ENCODE measurements around the gene LEFTY1.

Gene LEFTY1

DNA sequence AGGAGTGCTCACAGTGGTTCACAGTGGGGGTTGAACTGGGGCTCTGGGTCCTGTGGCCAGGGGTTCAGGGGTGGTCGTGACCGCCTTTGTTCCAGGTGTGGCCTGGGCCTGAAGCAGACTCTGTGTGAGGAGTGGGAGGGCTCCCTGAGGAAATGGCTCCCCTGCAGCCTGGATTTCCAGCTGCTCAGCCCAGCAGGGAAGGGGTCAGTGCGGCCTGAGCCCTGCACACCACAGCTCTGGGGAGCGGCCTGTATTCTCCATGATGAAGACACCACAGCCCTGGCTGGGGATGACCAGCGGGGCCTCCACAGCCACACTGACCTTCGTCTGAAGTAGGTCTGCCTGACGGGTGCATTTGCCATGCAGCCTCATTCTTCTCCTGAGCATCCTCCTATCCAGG lies 18.4 kb upstream of the LEFTY1 start:
- intact Hi-C loops (cut with DNase I; ENCODE audit: low total_unique reads), result no loop called here
- DNase-seq, result no peak
- TF ChIP-seq, protein P1, sequence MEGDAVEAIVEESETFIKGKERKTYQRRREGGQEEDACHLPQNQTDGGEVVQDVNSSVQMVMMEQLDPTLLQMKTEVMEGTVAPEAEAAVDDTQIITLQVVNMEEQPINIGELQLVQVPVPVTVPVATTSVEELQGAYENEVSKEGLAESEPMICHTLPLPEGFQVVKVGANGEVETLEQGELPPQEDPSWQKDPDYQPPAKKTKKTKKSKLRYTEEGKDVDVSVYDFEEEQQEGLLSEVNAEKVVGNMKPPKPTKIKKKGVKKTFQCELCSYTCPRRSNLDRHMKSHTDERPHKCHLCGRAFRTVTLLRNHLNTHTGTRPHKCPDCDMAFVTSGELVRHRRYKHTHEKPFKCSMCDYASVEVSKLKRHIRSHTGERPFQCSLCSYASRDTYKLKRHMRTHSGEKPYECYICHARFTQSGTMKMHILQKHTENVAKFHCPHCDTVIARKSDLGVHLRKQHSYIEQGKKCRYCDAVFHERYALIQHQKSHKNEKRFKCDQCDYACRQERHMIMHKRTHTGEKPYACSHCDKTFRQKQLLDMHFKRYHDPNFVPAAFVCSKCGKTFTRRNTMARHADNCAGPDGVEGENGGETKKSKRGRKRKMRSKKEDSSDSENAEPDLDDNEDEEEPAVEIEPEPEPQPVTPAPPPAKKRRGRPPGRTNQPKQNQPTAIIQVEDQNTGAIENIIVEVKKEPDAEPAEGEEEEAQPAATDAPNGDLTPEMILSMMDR (IDR thresholded peaks at IDR 0.05), result no peak
- Histone ChIP-seq H3K36me3 (no peaks in the 10 kb centered on the region), H3K27me3 (no peaks in the 10 kb centered on the region), H3K27ac (no peak overlapping the region), H3K9me3 (no peaks in the 10 kb centered on the region), H3K4me3 (no peak overlapping the region), H3K4me1 (peaks cover 0 to 9% (median 7%) of the 10 kb centered on the region in 4 donors)

DNA sequence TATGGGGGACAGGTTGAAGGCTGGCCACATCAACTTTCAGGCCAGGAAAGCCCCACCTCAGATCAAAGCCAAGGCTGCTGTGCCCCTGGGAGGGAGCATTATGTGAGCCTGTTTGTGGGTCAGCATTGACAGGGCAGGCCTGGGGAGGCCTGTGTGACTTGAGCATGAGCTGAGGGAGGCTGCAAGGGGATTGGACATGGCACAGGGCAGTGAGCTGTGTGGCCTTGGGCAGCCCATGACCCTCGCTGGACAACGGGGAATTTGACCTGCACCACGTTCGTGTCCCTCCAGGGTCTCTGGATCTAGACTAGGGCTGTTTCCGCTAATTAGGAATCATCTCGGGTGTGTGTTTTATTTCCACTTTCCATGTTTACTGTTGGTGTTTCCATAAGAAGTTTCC lies 17.5 kb upstream of the LEFTY1 start:
- H3K4me1 ChIP-seq, result peaks cover 0 to 7% (median 4%) of the 10 kb centered on the region in 4 donors
- DNase-seq, result no peak
- TF ChIP-seq, protein P1 (IDR thresholded peaks at IDR 0.05), result no peak
- no peaks in the 10 kb centered on the region for H3K36me3 ChIP-seq
- no peak overlapping the region for H3K4me3 ChIP-seq
- no peaks in the 10 kb centered on the region for H3K27me3 ChIP-seq
- intact Hi-C loops (cut with DNase I; ENCODE audit: low total_unique reads), result no loop called here
- no peak overlapping the region for H3K27ac ChIP-seq
- H3K9me3 ChIP-seq, result no peaks in the 10 kb centered on the region

DNA sequence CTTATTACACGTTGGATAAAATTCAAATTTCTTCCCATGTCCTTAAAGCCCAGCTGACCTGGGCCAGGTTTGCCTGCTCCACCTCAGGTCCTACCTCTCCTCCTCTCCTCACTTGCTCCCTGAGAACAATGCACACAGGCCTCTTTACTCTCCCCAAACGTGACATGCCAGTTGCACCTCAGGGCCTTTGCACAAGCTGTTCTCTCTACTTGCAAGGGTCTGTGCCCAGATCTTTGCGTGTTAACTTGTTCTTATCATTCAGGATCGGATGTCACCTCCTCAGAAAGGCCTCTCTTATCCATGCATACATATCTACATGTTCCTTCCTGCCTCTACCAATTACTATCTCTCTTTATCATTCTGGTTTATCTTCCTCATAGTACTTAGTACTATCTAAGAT lies 14.7 kb upstream of the LEFTY1 start:
- DNase-seq, result no peak
- Histone ChIP-seq H3K4me1 (no peaks in the 10 kb centered on the region), H3K4me3 (no peak overlapping the region), H3K27ac (no peak overlapping the region), H3K9me3 (no peaks in the 10 kb centered on the region), H3K36me3 (no peaks in the 10 kb centered on the region), H3K27me3 (no peaks in the 10 kb centered on the region)
- intact Hi-C loops (cut with DNase I; ENCODE audit: low total_unique reads), result no loop called here
- TF ChIP-seq, protein P1 (IDR thresholded peaks at IDR 0.05), result no peak

DNA sequence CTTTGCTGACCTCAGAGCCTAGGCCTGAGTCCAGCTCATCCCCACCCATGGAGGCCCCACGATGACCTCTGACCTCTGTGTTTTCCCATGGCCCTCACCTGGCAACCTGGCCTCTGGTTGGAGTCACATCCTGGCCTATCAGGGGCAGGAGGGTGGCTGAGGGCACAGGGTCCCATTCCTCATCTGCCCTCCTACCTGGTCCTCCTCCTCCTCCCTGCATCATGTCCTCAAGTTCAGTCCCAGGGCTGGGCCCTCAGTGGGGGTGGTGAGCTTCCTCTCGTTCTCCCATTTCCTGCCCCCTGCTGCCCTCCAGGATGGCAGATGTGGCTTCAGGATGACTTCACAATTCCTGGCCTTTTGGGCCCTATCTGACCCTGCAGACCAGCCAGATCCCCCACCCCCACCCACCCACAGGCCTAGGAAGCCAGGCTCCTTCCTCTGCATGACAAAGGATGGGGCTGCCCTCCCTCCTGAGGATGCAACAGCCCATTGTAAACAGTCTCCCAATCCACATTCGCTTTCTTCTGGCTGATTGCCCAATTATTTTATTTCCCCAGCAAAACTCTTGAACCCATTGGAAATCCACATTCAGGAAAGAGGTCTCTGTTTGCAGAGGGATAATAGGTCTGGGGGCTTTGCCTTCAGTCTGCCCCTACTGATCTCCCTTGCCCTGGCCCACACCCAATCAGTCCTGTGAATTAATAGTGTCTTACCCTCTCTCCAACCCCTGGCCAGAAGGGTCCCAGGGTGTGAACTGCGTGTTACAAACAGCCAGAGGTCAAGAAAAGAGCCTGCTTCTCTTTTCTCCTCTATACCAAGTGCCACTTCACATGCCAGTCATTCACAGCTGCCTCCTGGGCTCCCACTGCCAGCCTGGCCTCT lies 10.3 kb upstream of the LEFTY1 start:
- Histone ChIP-seq H3K27ac (no peak overlapping the region), H3K36me3 (no peaks in the 10 kb centered on the region), H3K27me3 (no peaks in the 10 kb centered on the region), H3K9me3 (no peaks in the 10 kb centered on the region), H3K4me3 (no peak overlapping the region), H3K4me1 (no peaks in the 10 kb centered on the region)
- no peak for DNase-seq
- intact Hi-C loops (cut with DNase I; ENCODE audit: low total_unique reads), result no loop called here
- TF ChIP-seq, protein P1 (IDR thresholded peaks at IDR 0.05), result no peak

DNA sequence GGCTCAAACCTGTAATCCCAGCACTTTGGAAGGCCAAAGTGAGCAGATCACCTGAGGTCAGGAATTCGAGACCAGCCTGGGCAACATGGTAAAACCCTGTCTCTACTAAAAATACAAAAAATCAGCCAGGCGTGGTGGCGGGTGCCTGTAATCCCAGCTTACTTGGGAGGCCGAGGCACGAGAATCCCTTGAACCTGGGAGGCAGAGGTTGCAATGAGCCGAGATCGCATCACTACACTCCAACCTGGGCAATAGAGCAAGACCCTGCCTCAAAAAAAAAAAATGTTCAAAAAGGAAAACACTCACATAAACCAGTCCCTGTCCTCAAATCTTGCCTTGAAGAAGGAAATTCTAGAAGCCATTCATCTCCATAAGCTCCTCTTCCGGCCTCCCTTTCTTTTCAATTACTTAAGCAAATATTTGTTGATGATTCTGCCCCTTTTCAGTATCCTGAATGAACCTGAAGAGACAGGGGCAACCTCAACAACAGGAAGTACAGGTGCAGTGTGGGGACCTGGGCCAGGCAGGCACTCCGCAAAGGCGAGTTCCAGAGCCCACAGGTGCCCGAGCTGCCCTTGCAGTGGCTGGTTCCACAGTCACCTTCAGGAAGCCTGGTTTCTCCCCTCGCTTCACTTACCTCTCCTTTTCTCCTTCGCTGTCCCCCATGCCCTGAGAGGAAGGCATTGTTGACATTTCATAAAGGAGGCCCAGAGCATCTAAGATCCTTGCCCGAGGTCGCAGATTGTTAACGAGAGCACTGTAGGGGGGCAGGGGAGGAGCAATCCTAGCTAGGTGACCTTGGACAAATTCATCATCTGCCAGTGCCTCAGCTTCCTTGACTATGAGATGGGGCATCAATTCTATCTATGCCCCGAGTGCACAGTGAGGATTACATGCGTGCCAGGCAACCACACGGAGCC lies 8.9 kb upstream of the LEFTY1 start:
- H3K27ac ChIP-seq, result no peak overlapping the region
- TF ChIP-seq, protein P1 (IDR thresholded peaks at IDR 0.05), result no peak
- no peaks in the 10 kb centered on the region for H3K36me3 ChIP-seq

More for the DNA sequence above, 8.9 kb upstream of the LEFTY1 start:
- Histone ChIP-seq H3K9me3 (no peaks in the 10 kb centered on the region), H3K27me3 (no peaks in the 10 kb centered on the region), H3K4me3 (no peak overlapping the region), H3K4me1 (no peaks in the 10 kb centered on the region)
- no peak for DNase-seq
- intact Hi-C loops (cut with DNase I; ENCODE audit: low total_unique reads), result no loop called here
